GM21526 (cell line): ENCODE data around the gene SKIL.
"Not testable (repeated sequence)": the region's sequence is repeated elsewhere in the genome, so short reads cannot be mapped to it uniquely, and the experiment has no call there.

ENCODE experiments used
- ATAC-seq: cut with Tn5 transposase; IDR thresholded peaks from one replicate; pipeline ENCODE4 v1.9.1; 2021; ENCODE audit warnings: moderate library complexity; ENCODE audit not compliant: unreplicated experiment, low FRiP score

SKIL gene

GRCh38 chr3:170357176-170358041 is at the start of gene SKIL:
SKIL (plus strand) TSS chr3:170357715; CDS start chr3:170360332, 2,617 bp downstream.
- peak; percentile 68 for ATAC-seq

GRCh38 chr3:170309046-170309445 is 48.5 kb upstream of the SKIL start:
- ATAC-seq, result no peak

GRCh38 chr3:170317954-170318353 is 39.6 kb upstream of the SKIL start:
- no peak for ATAC-seq

- no peak for ATAC-seq
Observed at GRCh38 chr3:170320461-170321121, 36.9 kb upstream of the SKIL start.

GRCh38 chr3:170321321-170322034 is 36.0 kb upstream of the SKIL start:
- no peak for ATAC-seq

GRCh38 chr3:170322566-170323269 is 34.8 kb upstream of the SKIL start:
- ATAC-seq, result no peak

GRCh38 chr3:170323331-170323730 is 34.2 kb upstream of the SKIL start:
- no peak for ATAC-seq

GRCh38 chr3:170324962-170325361 is 32.6 kb upstream of the SKIL start:
- no peak for ATAC-seq

- no peak for ATAC-seq
Observed at GRCh38 chr3:170327040-170327808, 30.3 kb upstream of the SKIL start.

- not testable (repeated sequence) for ATAC-seq
Observed at GRCh38 chr3:170327868-170328548, 29.5 kb upstream of the SKIL start.

GRCh38 chr3:170330366-170330765 is 27.1 kb upstream of the SKIL start:
- no peak for ATAC-seq

- no peak for ATAC-seq
Observed at GRCh38 chr3:170331143-170331542, 26.4 kb upstream of the SKIL start.

- ATAC-seq, result no peak
Observed at GRCh38 chr3:170337420-170337819, 20.1 kb upstream of the SKIL start.

GRCh38 chr3:170338690-170339340 is 18.7 kb upstream of the SKIL start:
- ATAC-seq, result no peak

- not testable (repeated sequence) for ATAC-seq
Observed at GRCh38 chr3:170342273-170342672, 15.2 kb upstream of the SKIL start.

- not testable (repeated sequence) for ATAC-seq
Observed at GRCh38 chr3:170343859-170344258, 13.7 kb upstream of the SKIL start.

- ATAC-seq, result no peak
Observed at GRCh38 chr3:170344971-170345370, 12.5 kb upstream of the SKIL start.

- ATAC-seq, result no peak
Observed at GRCh38 chr3:170346481-170347392, 10.8 kb upstream of the SKIL start.
